ENCODE data around the gene FPGS.

The FPGS gene

DNA sequence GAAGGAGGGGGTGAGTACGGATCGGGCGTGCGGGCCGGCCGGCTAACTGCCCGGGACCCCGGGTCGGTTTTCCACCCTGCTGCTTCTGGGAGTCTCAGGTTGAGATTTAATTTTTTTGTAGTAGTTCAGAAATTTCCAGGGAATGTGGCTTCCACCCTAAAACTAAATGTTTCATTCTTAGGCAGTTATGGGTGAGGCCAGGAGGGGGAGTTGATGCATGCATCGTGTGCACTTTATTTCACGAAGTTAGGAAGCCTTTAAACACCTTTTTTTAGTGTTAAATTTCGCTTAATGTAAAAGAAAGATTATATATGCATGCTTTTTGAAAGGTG is 15.9 kb upstream of the FPGS start:
- no peak for DNase-seq (ENCODE audit: low read depth in 1 of 2, low spot score in 1 of 2)

DNA sequence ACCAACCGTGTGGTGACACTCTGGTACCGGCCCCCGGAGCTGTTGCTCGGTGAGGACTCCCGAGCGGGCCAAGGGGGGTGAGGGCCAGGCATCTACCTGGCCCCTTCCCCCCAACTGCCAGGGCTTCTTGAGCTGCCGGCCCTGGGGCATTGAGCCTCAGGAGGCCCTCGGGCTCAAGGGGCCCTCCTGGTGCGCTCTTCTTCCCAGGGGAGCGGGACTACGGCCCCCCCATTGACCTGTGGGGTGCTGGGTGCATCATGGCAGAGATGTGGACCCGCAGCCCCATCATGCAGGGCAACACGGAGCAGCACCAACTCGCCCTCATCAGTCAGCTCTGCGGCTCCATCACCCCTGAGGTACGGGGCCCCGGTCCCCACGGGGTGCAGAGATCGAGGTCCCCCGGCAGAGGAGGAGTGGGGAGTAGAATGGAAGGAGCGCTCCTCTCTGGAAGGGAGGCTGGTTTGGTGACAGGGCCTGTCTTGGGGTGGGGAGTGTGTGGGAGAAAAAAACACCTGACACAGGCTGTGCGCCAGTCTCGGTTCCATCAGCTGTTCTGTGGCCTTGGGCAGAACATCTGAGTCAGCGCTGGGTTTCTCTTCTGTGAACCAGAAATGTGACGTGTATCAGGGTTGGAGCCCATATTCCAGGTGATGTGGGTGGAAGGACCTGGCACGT is 14.2 kb upstream of the FPGS start:
- peak; percentile 39 to 71 for DNase-seq (ENCODE audit: low read depth in 1 of 2, low spot score in 1 of 2)

DNA sequence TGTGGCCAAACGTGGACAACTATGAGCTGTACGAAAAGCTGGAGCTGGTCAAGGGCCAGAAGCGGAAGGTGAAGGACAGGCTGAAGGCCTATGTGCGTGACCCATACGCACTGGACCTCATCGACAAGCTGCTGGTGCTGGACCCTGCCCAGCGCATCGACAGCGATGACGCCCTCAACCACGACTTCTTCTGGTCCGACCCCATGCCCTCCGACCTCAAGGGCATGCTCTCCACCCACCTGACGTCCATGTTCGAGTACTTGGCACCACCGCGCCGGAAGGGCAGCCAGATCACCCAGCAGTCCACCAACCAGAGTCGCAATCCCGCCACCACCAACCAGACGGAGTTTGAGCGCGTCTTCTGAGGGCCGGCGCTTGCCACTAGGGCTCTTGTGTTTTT is 13.5 kb upstream of the FPGS start:
- no peak for DNase-seq (ENCODE audit: low read depth in 1 of 2, low spot score in 1 of 2)

DNA sequence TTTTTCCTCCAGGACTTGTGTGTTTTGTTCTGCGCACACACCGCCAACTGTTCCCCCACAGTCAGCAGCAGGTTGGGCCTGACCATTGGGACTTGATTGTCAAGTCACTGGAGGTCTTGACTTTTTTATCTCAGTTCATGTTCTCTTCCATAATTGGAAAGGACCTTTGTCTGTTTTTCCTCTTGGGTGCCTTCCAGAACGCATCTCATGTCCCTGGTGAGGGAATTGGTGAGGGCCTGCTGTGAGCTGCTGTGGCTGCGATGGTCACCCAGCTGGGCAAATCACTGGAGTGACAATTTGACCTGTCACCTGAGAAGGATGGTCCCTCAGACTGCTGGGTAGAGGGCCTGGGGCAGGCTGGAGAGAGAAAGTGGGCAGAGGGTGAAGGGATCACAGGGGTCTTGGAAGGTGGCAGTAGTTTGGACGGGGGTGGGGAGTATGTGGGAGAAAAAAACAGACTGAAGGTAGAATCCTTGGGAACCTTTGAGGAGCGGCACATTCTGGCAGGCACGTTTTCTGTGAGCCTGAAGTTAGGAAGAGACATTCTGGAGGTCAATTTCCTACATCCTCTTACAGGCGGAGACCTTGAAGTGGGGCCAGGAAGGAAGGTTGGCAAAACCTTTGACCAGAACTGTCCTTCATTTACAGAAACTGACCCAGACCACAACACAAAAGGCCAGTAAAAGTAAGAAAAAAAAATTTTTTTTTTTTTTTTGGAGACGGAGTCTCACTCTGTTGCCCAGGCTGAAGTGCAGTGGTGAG is 12.4 kb upstream of the FPGS start:
- DNase-seq (ENCODE audit: low read depth in 1 of 2, low spot score in 1 of 2) = no peak

DNA sequence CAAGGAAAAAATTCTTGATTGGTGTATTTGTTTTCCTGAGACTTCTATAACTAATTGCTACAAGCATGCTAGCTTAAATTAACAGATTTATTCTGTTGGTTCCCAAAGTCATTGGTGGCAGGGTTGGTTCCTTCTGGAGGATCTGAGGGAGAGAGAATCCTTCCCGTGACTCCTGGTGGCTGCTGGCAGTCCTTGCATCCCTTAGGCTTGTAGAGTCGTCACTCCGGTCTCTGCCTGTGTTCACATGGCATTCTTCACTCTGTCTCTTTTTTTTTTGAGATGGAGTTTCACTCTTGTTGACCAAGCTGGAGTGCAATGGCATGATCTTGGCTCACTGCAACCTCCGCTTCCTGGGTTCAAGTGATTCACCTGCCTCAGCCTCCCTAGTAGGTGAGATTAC is 11.6 kb upstream of the FPGS start:
- DNase-seq (ENCODE audit: low read depth in 1 of 2, low spot score in 1 of 2) = no peak

DNA sequence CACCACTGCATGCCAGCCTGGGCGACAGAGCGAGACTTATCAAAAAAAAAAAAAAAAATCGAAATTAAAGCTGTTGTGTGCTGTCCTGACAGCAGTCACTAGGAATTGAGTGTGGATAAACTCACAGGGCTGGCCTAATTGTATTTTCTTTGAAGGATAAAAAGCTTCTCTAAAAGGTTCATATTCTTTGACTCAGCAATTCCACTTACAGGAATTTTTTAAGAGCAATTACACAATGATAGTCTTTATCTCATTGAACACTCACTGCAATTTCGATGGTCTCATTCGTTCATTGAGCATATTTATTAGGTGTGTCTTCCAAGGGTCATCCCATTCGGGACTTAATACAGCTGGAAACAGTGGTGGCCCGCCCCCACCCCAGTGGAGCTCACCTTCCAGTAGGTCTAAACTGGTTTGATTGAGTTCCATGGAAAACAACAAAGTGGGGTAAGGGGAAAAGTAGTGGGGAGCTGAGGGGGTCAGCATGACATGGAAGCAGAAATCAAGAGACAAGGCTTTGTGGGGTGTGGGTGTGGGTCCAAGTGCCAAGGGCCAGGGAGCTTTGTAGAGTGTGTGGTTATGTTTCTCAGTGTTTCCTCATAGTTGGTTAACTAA is 10.2 kb upstream of the FPGS start:
- DNase-seq (ENCODE audit: low read depth in 1 of 2, low spot score in 1 of 2) = no peak

DNA sequence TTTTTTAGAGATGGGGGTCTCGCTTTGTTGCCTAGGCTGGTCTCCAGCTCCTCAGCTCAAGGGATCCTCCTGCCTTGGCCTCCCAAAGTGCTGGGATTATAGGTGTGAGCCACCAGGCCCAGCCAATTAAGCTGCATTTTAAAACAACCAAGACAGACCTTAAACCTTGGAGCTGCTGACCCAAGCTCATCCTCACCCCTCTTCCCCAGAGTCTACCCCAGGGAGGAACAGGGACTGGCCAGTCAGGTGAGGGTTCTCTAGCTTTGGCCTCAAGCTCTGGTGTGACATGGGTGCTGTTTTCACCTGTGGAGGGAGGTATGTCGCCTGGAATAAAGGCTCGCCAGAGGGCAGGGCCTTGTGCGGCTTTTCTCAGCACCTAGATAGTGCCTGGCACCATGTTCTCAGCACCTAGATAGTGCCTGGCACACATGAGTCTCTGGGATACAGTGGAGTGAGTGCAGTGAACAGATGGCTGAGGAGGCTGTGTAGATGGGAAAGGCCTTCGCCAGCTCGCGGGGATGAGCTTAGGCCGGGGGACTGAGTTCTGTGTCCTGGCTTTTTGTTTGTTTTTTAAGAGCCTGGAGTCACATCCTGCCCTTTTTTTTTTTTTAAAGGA is 9.5 kb upstream of the FPGS start:
- DNase-seq (ENCODE audit: low read depth in 1 of 2, low spot score in 1 of 2) = no peak

DNA sequence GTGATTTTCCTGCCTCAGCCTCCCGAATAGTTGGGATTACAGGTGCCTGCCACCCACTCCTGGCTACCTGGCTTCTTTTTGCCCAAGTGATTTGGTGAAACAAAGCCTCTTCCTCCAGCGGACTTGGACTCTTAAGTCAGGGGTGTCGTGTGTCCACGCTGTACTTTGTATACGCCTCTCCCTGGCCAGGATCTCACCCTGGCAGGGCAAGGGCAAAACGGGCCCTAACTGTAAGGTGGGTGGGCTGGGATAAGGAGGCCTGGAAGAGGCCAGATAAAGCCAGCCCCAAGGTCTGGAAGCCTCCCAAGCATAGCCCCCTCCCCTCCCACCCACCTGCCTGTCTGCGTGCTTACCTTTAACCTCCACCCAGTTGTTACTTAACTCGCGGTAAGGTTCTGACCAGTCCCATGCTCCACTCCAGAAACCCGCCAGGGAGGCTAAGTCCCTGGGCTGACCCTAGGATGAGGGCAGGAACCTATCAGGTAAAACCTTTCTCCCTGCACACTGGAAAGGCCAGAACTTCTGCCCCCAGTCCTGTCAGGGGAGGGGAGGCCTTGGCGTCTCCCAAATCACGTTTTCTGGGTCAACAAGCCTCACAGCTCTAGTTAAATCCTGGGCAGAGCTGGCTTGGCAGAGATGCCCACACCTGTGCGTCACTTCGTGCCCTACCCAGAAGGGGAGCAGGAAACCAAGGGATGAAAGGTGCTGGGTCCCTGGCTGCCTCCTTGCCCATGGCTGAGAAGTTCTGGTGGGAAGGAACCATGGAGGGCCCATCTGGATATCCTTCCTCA is 8.5 kb upstream of the FPGS start:
- no peak for DNase-seq (ENCODE audit: low read depth in 1 of 2, low spot score in 1 of 2)

DNA sequence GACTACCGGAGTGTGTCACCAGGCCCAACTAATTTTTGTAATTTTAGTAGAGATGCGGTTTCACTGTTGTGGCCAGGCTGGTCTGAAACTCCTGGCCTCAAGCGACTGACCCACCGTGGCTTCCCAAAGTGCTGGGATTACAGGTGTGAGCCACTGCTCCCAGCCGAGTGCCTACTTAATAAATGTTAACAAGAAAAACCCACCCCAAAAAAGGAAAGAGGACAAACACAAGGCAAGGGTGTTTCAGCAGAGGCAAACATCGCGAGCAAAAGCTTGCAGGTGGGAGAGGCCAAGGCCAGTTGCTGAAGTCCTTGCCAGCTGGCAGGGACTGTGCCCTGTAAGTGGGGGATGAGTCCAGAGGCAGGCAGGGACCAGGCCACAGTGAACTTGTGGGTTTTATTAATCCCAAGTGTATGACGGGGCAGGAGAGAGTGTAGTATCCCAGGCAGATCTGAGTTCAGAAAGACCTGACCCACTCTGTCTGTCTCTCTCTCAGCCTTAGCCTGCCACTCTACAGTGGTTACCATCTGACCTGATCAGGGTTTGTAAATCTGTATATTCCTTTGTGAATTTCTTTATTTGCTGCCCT is 6.4 kb upstream of the FPGS start:
- no peak for DNase-seq (ENCODE audit: low read depth in 1 of 2, low spot score in 1 of 2)

DNA sequence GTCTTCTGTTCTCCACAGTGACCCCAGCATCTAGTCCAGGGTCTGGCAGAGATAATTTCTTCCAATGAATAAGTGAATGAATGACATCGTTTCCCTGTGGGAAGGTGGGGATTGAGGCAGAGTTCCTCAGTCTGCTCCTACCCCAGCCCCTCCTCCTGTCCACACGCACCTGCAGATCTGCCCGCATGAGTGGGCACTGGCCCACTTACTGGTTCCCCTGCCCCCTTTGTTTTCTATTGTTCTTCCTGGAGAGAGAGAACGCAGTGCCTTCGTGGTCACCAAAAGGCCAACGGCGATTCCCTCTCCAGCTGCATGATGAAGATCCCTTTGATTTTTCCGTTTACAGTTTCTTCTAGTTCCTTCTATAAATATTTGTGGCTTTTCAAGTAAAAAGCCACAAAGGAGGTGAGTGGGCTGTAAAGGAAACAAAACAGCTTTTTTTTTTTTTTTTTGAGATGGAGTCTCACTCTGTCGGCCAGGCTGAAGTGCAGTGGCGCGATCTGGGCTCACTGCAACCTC is 5.8 kb upstream of the FPGS start:
- DNase-seq (ENCODE audit: low read depth in 1 of 2, low spot score in 1 of 2) = no peak

DNA sequence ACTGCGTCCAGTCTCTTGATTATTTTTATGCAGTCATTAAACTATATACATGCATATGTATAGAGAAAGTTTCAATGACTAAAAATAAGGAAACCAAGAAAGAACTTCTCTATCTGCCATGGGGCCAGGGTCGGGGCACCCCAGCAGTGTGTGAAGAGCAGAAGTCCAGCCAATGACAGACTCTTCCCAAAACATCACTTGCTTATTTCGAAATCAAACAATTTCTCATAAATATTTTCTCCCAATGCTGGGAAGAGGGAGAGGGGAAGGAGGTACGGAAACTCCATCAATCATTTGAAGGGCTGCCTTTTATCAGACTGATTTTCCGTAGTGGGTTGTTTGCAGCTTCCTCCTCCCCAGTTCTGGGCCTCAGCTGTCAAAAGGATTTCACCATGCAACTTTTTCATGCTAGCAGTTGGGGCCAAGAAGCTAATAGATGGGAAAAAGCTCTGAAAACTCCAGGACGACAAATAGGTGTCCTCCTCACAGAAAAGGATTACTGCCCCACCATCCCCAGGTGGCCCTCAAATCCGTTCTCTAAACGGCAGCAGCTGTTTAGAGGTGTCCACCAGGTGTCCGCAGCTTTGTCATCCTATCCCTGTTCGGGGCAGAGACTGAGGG is 617 bp upstream of the FPGS start:
- DNase-seq (ENCODE audit: low read depth in 1 of 2, low spot score in 1 of 2) = no peak

DNA sequence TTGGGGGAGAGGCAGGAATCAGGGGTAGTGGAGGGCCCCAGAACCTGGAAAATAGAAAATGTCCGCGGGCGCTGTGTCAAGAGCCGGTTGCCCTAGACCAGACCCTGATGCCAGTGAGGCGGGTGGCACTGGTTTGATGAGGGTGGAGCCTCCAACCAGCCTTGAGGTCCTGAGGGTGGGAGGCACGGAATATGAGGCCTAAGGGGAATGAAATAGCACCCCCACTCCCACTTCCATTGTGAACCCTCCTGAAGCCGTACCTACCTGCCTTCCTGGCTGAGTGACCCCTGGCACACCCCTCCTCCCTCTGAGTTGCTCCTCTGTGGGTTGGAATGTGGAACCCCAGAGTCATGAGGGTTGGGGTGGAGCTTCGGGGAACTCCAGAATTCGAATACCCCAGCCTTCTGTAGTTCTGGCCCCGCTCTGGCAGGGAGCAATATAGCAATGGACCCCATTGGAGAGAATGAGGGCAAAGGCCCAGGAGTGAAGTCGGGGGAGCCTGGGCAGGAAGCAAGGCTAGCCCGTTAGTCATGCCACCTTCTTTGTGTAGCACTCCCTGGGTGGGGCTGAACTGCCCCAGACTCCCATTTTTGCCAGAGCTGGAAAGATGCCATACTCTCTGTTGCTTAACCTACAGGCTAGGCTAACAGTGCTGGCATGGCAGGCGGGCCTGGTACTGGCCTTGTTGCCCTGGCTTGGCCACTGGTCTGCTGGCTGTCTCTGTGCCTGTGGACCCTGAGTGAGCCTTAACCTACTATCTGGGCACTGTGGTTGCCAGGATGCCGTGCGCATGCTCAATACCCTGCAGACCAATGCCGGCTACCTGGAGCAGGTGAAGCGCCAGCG is 1.0 kb downstream of the FPGS start:
- DNase-seq (ENCODE audit: low read depth in 1 of 2, low spot score in 1 of 2) = no peak

DNA sequence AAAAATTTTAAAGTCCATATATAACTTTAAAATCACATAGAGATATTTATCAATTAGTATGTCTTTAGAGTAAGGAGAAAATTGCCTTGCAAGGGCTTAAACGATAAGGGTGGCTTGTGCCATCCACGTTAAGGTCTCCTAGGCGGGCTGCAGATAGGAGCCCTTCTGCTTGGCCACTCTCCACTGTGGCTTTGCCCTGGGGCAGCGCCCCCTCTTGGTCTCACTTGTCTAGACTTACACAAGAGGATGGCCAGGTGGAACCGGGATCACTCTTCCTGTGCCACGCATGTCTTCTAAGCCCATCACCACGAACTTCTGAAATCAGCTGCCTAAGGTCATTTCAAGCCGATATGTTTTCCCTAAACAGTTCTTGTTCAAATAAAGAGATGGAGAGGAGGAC is 2.9 kb downstream of the FPGS start:
- no peak for DNase-seq (ENCODE audit: low read depth in 1 of 2, low spot score in 1 of 2)

DNA sequence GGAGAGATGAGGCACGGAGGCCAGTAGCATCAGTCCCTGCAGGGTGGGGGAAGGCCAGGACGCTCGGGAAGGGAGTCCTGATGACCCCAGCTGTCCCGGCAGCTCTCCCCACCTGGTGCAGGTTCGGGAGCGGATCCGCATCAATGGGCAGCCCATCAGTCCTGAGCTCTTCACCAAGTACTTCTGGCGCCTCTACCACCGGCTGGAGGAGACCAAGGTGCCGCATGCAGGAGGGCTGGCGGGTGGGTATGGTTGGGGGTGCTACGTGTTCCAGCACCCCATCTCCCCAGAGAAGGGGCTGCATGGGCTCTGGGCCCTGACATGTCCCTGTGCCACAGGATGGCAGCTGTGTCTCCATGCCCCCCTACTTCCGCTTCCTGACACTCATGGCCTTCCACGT is 4.2 kb downstream of the FPGS start:
- no peak for DNase-seq (ENCODE audit: low read depth in 1 of 2, low spot score in 1 of 2)

DNA sequence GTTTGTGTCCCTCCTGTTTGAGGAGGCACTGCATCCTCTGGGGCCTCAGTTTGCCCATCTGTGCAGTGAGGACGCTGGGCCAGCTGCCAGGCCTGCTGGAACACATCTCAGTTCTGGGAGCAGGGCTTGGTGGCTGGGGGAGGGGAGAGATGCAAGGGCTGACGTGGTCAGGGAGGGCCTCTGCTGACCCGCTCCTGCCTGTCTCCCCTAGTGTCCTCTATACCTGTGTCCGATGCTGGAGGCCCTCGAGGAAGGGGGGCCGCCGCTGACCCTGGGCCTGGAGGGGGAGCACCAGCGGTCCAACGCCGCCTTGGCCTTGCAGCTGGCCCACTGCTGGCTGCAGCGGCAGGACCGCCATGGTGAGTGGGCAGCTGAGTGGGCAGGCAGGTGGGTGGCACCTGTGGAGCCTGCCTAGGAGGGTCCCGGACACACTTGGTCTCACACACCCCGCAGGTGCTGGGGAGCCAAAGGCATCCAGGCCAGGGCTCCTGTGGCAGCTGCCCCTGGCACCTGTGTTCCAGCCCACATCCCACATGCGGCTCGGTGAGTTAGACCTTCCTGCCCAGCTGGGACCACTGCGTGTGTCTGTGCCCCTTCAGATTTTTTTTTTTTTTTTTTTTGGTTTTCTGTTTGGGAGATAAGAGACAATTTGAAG is 5.8 kb downstream of the FPGS start:
- no peak for DNase-seq (ENCODE audit: low read depth in 1 of 2, low spot score in 1 of 2)

DNA sequence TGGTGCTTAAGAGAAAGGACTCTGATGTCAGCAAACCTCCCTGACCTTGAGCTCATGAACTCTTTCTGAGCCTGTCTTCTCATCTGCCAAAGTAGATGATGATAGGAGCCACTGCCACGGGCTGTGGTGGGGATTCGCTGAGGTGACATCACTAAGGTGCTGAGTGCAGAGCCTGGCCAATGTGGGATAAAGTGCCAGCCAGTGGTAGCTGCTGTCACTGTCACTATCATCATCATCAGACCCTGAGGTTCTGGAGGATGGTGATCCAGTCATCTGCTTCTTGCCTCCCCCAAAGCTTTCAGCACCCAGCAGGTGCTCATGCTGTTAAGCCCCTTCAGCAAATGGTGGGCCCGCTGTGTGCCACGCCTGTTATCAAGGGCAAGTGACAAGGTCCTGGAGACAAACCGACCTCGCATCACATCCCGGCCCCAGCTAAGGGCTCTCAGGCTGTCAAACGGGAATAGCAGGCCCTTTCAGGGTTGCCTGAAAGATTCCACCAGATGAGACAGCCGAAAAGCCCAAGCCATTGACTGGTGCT is 6.4 kb downstream of the FPGS start:
- no peak for DNase-seq (ENCODE audit: low read depth in 1 of 2, low spot score in 1 of 2)

DNA sequence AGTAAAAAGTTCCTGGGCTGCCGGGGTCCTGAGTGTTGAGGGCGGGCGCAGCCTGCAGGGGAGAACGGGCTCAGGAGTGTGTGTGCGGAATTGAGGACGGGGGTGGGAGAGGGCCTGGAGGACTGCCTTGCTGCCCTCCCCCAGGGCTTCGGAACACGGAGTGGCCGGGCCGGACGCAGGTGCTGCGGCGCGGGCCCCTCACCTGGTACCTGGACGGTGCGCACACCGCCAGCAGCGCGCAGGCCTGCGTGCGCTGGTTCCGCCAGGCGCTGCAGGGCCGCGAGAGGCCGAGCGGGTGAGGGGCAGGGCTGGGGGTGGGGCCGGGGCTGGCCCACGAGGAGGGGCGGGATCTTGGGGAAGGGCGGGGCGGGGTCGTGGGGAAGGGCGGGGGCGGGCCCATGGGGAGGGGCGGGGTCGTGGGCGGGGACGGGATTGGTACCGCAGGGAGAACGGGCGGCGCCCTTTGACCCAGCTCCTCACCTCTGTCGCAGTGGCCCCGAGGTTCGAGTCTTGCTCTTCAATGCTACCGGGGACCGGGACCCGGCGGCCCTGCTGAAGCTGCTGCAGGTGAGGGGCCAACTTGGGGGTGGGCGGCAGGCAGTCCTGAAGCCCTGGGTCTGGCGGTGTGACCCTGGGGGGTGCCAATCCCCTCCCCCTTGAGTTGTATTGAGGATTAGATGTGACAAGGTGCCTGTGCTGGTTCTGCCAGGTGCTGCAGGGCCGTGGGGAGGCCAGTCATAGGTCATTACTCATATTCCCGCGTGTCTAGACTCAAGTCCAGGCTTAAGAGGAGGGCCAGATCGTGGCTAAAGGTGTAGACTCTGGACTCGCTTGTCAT is 7.1 kb downstream of the FPGS start:
- no peak for DNase-seq (ENCODE audit: low read depth in 1 of 2, low spot score in 1 of 2)
